SH-SY5Y (cell line): ENCODE measurements around the gene TXNRD3.

Experiments
- GATA2 ChIP-seq: IDR thresholded peaks from 2 replicates; pipeline ENCODE4 v1.6.1; 2011; ENCODE audit warnings: mild to moderate bottlenecking, low read depth, low read length
- GATA3 ChIP-seq: IDR thresholded peaks from 2 replicates; pipeline ENCODE4 v1.6.1; 2011; ENCODE audit warnings: low read depth, mild to moderate bottlenecking, low read length, moderate library complexity

DNA sequence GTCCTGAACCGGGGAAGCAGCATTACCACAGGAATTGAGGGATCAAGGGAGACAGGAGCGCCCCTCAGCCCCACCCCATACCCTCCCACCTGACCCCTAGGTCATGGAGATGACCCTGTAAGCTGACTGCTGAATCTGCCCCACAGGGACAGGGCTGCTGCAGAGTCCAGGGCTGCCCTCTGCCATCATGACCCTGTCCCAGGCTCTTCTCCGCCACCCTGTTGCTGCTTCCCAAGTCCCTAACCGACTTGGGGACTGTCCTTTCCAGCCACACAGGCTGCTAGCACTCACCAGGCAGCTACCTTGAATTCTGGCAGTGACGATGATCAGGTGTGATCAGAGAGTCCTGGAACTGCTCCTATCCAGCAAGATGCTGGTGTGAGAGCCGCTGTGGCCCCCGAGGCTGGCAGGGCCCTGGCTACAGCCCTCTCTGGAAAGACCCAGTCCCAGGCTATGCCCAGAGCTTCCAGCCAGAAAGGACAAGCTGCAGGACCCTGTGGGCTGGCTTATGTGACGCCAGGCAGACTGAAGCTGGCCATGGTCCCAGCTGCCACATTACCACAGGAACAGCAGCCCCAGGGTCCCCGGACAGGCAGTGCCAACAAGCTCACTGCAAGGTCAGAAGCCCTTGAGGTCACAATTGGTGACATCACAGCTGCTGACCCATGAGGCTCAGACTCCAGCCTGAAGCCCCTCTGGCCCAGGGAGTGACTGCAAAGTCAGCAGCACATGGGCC is 96.4 kb downstream of the TXNRD3 start, which contains the start of gene C3orf22:
- TF ChIP-seq GATA2, result no peak
- TF ChIP-seq GATA3, result no peak
